GM12891 (cell line): ENCODE results near the gene PARD3.

Experiments
- PAX5 ChIP-seq: IDR thresholded peaks from 2 replicates; pipeline ENCODE4 v1.6.1; 2011; ENCODE audit warnings: low read length, moderate library complexity, mild to moderate bottlenecking; ENCODE audit not compliant: insufficient read depth, severe bottlenecking
- POLR2A ChIP-seq: IDR thresholded peaks from 2 replicates; pipeline ENCODE4 v1.6.1; 2011; ENCODE audit warnings: low read depth, low read length, control low read depth
- POLR2AphosphoS5 ChIP-seq: IDR thresholded peaks from 2 replicates; pipeline ENCODE4 v1.6.1; 2011; ENCODE audit warnings: low read depth, low read length, control low read depth
- POU2F2 ChIP-seq: IDR thresholded peaks from 2 replicates; pipeline ENCODE4 v1.6.1; 2011; ENCODE audit warnings: low read depth, mild to moderate bottlenecking, control low read depth, low read length, moderate library complexity
- SPI1 ChIP-seq: IDR thresholded peaks from 2 replicates; pipeline ENCODE4 v1.6.1; 2011; ENCODE audit warnings: low read depth, low read length, control low read depth
- TAF1 ChIP-seq: IDR thresholded peaks from 2 replicates; pipeline ENCODE4 v1.6.1; 2011; ENCODE audit warnings: low read depth, low read length, control low read depth

GRCh38 chr10:34649385-34649784 lies 165.7 kb downstream of the PARD3 start:
- TF ChIP-seq POLR2AphosphoS5 (no peak), POLR2A (no peak), TAF1 (no peak), POU2F2 (no peak), PAX5 (no peak), SPI1 (no peak)
